SW 1271 (cell line): ENCODE results near the gene CEND1.
A peak's percentile ranks its signal among the peaks of the same experiment; 100 is the strongest.

ENCODE experiments used
- DNase-seq, 2 experiments: peaks; one replicate each; lab custom pipeline; 2025; lab: John Stamatoyannopoulos, UW

The CEND1 gene

GRCh38 chr11:777288-778255, 12.3 kb downstream of the CEND1 start, which contains the start of gene GATD1:
Gene GATD1 (minus strand): TSS chr11:777487. CDS start chr11:777462, 25 bp downstream.
- peak; percentile 69 to 81 for DNase-seq

GRCh38 chr11:776561-777287, 13.2 kb downstream of the CEND1 start:
- peak in 1 of 2 experiments; percentile 50 for DNase-seq

GRCh38 chr11:776263-776560, 13.7 kb downstream of the CEND1 start:
- no peak for DNase-seq

- DNase-seq, result no peak
These were observed 14.9 kb downstream of the CEND1 start for GRCh38 chr11:774873-775592.

- DNase-seq, result no peak
These were observed 16.1 kb downstream of the CEND1 start for GRCh38 chr11:773830-774229.

- DNase-seq, result no peak
These were observed 16.5 kb downstream of the CEND1 start for GRCh38 chr11:773425-773824.

GRCh38 chr11:772429-773390, 17.2 kb downstream of the CEND1 start:
- DNase-seq, result no peak

GRCh38 chr11:771617-772204, 18.2 kb downstream of the CEND1 start:
- no peak for DNase-seq

GRCh38 chr11:770642-771616, 19.0 kb downstream of the CEND1 start:
- no peak for DNase-seq

- DNase-seq, result no peak
These were observed 19.8 kb downstream of the CEND1 start for GRCh38 chr11:769887-770641.

- no peak for DNase-seq
These were observed 22.7 kb downstream of the CEND1 start for GRCh38 chr11:767238-767637.

- no peak for DNase-seq
These were observed 23.0 kb downstream of the CEND1 start for GRCh38 chr11:766936-767210.

- DNase-seq, result no peak
These were observed 23.6 kb downstream of the CEND1 start for GRCh38 chr11:766106-766935.

- DNase-seq, result no peak
These were observed 24.1 kb downstream of the CEND1 start for GRCh38 chr11:765802-766091.

GRCh38 chr11:765025-765801, 24.7 kb downstream of the CEND1 start:
- peak in 1 of 2 experiments; percentile 25 for DNase-seq

- no peak for DNase-seq
These were observed 25.4 kb downstream of the CEND1 start for GRCh38 chr11:764322-765024.
